ENCODE results near the gene SIK3. TPM values are rescaled to one million over a fixed set of nuclear protein-coding genes. Genes with fewer than 3 reads are reported as not detected.
A peak's percentile ranks its signal among the peaks of the same experiment; 100 is the strongest.

SIK3 gene
- total and polyA plus RNA-seq, 8 donors, result 11.1 to 27.3 (median 24.0) TPM

- Histone ChIP-seq H3K4me1 (peaks cover 17 to 23% (median 21%) of the 10 kb centered on the region in 3 donors), H3K4me3 (no peak overlapping the region), H3K27ac (no peak overlapping the region), H3K27me3 (no peaks in the 10 kb centered on the region), H3K9me3 (no peaks in the 10 kb centered on the region), H3K36me3 (no peaks in the 10 kb centered on the region)
- no peak for ATAC-seq
- no peak for TF ChIP-seq CTCF (IDR thresholded peaks at IDR 0.05)
- 78 to 88% methylated on average over 4 of the region's 4 CpGs for WGBS, 2 donors
- intact Hi-C loops (cut with DNase I), result no loop called here
- FAIRE-seq, result no peak
- DNase-seq, result no peak
Observed at GRCh38 chr11:117016747-117017146, 81.5 kb downstream of the SIK3 start.

GRCh38 chr11:117016246-117016645 lies 82.0 kb downstream of the SIK3 start:
- 98 to 100% methylated on average over 5 to 6 of the region's 6 CpGs for WGBS, 2 donors
- Histone ChIP-seq H3K9me3 (no peaks in the 10 kb centered on the region), H3K4me1 (peaks cover 12 to 18% (median 16%) of the 10 kb centered on the region in 3 donors), H3K27ac (no peak overlapping the region), H3K36me3 (no peaks in the 10 kb centered on the region), H3K27me3 (no peaks in the 10 kb centered on the region), H3K4me3 (no peak overlapping the region)
- DNase-seq (no peak), ATAC-seq (no peak), FAIRE-seq (no peak)
- intact Hi-C loops (cut with DNase I), result no loop called here
- no peak for TF ChIP-seq CTCF (IDR thresholded peaks at IDR 0.05)

GRCh38 chr11:117011541-117011898 lies 86.7 kb downstream of the SIK3 start:
- WGBS, 2 donors, result 93 to 99% methylated on average over 3 of the region's 3 CpGs
- H3K9me3 ChIP-seq, result no peaks in the 10 kb centered on the region
- FAIRE-seq (no peak), DNase-seq (no peak), ATAC-seq (no peak)
- no peaks in the 10 kb centered on the region for H3K4me1 ChIP-seq
- no peak overlapping the region for H3K27ac ChIP-seq
- H3K4me3 ChIP-seq, result no peak overlapping the region
- H3K36me3 ChIP-seq, result no peaks in the 10 kb centered on the region
- intact Hi-C loops (cut with DNase I), result no loop called here
- no peak for TF ChIP-seq CTCF (IDR thresholded peaks at IDR 0.05)
- H3K27me3 ChIP-seq, result no peaks in the 10 kb centered on the region

DNA sequence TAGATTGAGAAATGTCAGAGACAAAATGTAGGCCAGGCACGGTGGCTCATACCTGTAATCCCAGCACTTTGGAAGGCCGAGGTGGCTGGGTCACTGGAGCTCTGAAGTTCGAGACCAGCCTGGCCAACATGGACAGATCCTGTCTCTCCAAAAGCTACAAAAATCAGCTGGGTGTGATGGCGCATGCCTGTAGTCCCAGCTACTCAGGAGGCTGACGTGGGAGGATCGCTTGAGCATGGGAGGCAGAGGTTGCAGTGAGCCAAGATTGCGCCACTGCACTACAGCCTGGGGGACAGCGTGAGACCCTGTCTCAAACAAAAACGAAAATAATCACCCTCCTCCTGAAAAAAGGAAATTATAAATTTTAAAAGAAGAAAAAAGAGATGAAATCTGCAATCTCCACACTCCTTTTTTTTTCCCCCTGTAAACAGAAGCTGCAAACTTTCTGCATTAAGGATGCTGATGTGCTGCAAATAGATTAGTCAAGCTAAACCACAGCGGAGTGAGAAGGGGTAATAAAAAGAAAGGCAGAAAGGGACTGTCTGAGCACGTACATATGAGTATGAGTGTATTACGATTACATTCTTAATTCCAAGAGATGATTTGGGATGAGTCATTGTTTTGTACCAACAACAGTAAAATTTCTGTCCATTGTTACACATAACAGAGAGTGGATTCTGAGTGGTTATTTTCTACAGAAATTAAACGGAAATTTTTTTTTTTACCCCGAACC lies 87.3 kb downstream of the SIK3 start:
- FAIRE-seq, result no peak

More for the DNA sequence above, 87.3 kb downstream of the SIK3 start:
- 92 to 94% methylated on average over 14 of the region's 14 CpGs for WGBS, 2 donors
- ATAC-seq (peak in 2 of 4 donors; percentile 26 to 43), DNase-seq (no peak)
- no peak overlapping the region for H3K4me3 ChIP-seq
- intact Hi-C loops (cut with DNase I), result no loop called here
- peaks cover 0 to under 1% (median 0%) of the 10 kb centered on the region in 3 donors for H3K4me1 ChIP-seq
- no peaks in the 10 kb centered on the region for H3K27me3 ChIP-seq
- H3K36me3 ChIP-seq, result no peaks in the 10 kb centered on the region
- TF ChIP-seq CTCF (IDR thresholded peaks at IDR 0.05), result no peak
- H3K27ac ChIP-seq, result no peak overlapping the region
- no peaks in the 10 kb centered on the region for H3K9me3 ChIP-seq
